GM19099 (cell line): ENCODE results near the gene ABHD14A.

ENCODE experiments used
- POLR2A ChIP-seq: IDR thresholded peaks from 3 replicates; pipeline ENCODE4 v1.6.1; 2011; ENCODE audit warnings: low read depth; ENCODE audit not compliant: insufficient read length; ENCODE audit errors: extremely low read depth

Gene ABHD14A

DNA sequence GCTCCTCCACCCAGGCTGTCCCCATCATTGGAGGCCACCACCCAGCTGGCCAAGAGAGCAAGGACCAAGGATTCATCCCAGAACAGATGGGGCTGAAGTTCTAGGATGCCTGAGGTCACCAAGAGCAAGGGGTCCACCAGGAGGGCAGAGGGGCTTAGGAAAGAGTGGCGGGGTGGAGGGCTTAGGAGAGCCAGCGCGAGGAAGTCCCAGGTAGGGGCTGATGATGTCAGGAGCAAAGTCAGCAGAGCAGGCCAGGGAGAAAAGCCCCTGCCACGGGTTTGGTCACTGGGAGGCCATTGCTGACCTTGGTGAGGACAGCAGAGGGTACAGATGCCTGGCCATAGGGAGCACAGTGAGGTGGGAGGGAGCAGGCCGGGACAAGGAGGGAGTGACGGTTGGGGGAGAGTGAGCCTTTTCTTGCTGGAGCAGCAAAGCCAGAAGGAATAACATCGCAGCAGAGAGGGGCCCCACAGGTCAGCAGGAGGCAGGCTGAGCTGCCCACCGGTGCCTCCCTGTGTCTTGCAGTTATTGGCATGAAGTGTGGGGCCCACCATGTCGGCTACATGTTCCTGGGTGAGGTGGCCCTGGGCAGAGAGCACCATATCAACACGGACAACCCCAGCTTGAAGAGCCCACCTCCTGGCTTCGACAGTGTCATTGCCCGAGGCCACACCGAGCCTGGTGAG, 27.5 kb upstream of the ABHD14A start:
- TF ChIP-seq POLR2A, result no peak

DNA sequence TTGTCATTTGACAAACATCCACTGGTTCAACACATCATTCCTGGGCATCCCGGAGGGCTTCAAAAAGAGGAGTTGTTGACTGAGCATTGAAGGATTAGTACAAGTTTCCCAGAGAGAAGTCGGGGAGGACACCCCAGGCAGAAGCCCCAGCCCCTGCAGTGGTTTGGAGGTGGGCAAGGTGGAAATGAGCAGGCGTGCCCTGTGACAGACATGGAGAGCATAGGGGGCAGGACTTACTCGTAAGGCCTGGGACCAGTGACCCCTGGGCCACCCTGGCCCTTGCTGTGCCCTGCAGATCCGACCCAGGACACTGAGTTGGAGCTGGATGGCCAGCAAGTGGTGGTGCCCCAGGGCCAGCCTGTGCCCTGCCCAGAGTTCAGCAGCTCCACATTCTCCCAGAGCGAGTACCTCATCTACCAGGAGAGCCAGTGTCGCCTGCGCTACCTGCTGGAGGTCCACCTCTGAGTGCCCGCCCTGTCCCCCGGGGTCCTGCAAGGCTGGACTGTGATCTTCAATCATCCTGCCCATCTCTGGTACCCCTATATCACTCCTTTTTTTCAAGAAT, 26.8 kb upstream of the ABHD14A start:
- no peak for TF ChIP-seq POLR2A

DNA sequence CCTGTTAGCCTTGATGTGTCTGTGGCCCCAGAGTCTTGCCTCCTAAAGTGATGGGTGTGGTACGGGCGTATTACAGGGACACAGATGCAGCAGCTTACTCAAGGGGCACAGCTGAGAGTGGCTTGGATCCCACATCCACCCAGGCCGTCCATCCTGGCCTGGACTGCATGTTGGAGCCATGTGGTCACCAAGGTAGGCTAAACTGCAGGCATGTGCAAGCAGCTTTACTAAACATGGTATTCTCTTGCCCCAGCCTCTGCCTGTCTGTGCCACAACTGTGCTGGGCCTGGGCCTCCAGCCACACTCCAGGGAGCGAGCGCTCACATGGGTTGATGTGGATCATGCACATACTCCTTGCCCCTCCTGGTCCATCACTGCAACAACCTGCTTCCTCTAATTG, 25.7 kb upstream of the ABHD14A start:
- no peak for TF ChIP-seq POLR2A

DNA sequence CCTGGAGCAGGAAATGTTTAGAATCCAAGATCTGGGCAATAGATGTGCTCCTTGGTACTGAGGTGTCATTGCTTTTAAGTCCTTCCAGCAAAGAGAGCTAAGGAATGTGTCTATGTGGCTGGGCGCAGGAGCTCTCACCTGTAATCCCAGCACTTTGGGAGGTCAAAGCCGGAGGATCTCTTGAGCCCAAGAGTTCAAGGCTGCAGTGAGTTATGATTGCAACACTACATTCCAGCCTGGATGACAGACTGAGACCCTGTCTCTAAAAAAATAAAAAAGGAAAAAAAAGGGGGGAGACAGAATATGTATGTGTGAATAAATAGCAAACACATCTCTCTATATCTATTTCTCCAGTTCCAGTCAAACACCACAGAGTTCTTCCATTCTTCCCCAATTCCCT, 24.0 kb upstream of the ABHD14A start:
- TF ChIP-seq POLR2A, result no peak

DNA sequence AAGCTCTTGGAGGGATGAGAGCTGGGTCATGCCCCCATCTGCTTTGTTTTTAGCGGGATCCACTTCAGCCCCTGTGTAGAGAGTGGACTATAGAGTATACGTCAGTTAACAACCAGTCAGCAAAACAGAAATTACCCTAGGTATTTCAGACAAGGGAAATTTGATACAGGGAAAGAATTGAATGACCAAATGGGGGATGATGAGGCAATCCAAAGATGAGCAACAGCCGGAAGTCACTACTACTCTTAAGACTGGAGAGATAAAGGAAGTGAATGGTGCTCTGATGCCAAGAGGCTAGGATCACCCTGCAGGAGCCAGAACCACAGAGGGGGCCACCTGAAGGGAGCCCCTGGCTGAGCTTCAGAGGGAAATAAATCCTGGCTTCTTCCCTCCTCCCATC, 21.4 kb upstream of the ABHD14A start:
- no peak for TF ChIP-seq POLR2A

DNA sequence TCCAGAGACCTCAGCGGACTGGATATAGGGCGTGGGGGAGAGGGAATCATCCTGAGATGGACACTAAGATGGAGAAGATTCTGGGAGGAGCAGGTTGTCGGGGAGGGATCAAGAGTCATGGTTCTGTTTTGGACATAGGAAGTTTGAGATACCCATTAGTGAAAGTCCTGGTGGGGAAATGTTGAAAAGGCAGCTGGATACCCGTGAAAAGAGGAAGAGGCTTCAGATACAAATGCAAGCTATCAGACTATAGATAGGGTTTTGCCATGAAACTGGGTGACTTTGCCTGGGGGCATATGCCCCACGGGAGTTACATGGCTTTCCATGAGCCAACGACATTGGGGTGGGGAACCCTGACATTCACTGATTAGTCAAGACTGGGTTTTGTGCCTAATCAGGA, 20.8 kb upstream of the ABHD14A start:
- no peak for TF ChIP-seq POLR2A

DNA sequence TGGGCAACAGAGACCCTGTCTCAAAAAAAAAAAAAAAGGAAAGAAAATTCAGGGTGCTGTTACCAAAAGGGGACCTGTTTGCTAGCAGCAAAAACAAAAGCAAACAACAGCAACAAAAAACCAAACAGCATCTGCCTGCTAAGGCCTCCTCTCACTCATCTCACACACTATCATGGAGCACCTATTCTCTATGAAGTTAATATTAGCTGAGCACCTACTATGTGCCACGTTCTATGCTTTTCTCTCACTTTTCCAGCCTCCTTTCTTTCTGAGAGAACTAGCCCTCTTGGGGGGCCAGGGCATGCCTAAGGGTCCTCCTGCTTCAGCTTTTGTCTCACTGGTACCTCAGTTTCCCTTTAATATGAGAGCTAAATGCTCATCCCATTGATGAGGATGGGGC, 20.2 kb upstream of the ABHD14A start:
- TF ChIP-seq POLR2A, result no peak

DNA sequence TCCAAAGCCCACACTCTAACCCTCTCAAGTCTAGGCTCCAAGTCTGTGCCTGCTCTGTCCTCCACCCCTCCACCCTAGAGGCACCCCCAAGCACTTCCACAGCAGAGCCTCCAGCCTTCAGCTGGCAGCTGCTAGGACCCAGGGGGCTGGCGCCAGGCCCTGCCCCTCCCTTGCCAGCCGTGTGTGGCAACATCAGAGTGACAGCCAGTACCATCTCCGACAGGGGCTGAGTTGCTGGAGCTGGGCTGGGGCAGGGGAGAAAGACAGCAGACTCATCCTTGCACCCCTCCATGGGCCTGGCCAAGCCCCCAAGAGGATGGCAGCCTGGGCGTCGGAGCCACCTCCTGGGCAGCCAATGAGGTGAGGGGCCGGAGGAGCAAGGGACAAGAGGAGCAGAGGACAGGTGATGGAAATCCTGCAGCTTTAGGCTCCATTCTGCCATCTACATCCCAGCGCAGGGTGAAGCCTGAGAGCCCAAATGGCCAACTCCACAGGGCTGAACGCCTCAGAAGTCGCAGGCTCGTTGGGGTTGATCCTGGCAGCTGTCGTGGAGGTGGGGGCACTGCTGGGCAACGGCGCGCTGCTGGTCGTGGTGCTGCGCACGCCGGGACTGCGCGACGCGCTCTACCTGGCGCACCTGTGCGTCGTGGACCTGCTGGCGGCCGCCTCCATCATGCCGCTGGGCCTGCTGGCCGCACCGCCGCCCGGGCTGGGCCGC, 19.5 kb upstream of the ABHD14A start, which contains the start of gene GPR62:
Gene GPR62, plus strand, starts transcription at position 207 of the 718 bp plus-strand sequence. Its CDS starts 272 bp downstream, at position 479.
- TF ChIP-seq POLR2A, result no peak

DNA sequence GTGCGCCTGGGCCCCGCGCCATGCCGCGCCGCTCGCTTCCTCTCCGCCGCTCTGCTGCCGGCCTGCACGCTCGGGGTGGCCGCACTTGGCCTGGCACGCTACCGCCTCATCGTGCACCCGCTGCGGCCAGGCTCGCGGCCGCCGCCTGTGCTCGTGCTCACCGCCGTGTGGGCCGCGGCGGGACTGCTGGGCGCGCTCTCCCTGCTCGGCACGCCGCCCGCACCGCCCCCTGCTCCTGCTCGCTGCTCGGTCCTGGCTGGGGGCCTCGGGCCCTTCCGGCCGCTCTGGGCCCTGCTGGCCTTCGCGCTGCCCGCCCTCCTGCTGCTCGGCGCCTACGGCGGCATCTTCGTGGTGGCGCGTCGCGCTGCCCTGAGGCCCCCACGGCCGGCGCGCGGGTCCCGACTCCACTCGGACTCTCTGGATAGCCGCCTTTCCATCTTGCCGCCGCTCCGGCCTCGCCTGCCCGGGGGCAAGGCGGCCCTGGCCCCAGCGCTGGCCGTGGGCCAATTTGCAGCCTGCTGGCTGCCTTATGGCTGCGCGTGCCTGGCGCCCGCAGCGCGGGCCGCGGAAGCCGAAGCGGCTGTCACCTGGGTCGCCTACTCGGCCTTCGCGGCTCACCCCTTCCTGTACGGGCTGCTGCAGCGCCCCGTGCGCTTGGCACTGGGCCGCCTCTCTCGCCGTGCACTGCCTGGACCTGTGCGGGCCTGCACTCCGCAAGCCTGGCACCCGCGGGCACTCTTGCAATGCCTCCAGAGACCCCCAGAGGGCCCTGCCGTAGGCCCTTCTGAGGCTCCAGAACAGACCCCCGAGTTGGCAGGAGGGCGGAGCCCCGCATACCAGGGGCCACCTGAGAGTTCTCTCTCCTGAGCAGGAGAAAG, 18.7 kb upstream of the ABHD14A start:
- no peak for TF ChIP-seq POLR2A

DNA sequence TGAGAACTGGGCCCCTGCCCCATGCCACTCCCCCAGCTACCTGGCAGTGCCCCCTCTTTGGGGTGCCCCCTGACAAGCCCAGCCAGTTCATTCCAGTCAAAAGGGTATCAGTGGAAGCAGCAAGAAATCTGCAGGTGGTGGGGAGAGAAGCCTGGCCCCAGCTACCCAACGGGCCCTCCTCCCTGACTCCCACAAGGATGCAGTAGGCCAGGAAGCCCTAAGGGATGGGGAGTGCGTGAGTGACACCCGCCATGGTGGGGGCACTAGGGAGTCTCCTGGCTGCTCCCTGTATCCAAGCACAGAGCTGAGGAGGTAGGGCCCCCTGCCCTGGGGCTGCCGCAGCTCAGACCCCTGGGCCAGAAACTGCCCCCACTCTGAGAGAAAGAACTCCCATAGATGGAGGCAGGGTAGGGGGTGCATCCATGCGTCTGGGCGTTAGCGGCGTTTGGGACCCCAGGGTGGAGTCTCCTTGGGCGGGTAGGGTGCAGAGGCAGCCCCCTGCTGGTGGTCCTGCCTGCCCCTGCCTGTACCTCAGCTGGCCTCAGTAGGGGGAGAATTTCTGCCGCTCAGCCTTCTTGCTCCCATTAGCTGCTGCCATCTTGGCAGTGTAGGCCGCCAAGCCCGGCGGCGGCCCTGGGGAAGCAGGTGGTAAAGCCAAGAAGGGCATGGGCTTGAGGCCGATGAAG, 17.2 kb upstream of the ABHD14A start:
- TF ChIP-seq POLR2A, result no peak

DNA sequence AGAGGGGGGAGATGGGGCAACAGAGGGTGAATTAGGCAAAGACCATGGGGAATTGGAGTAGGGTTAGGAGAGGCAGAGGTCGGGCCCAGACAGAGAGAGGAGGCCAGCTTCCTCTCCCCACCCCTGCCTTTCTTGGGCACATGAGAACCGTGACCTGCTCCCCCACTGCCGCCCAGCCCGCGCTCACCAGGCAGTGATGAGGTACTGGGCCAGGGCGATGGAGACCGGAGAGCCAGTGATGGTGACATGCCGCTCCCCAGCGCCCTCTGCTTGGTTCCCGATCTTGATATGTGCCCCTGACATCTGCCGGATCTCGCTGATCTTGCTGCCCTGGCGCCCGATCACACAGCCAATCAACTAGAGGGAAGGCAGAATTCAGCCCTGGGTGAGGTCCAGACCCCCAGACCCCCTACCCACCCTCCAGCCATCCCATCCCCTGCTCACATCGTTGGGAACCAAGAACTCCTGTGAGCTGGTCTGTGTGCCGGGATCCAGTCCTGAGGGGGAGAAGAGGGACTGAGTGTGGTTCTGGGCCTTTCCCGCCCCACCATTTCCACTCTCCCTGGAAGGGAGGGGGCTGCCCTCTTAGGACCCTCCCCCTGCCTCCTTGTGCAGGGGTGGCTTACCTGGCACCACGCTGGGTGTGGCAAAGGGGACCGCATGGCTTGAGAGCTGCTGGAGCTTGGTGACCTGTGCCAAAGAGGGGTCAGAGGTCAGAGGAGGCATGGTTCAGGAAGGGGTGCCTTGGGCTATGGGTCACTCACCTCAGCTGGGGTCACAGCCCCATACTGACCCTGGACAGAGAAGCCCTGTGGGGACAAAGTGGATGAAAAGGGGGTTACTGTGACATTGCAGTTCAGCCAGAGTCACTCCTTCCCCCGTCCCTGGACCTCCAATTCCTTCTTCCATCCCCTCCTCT, 16.0 kb upstream of the ABHD14A start:
- no peak for TF ChIP-seq POLR2A

DNA sequence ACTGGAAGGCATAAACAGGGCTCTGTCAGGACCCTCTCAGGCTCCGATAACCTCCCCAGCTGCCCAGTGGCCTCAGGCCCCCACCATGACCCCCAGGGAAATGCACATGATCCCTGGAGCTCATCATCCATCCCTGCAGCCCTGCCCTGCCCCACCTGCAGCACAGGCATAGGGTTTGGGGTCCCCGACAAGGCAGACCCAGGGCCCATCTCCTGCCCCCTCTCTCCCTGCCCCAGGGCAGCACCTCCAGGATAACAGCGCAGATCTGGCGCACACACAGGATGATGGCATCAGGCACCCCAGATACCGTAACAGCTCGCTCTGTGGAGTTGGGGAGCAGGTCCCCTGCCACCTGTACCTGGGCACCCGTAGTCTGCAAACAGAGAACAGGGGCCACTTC, 15.2 kb upstream of the ABHD14A start:
- no peak for TF ChIP-seq POLR2A

DNA sequence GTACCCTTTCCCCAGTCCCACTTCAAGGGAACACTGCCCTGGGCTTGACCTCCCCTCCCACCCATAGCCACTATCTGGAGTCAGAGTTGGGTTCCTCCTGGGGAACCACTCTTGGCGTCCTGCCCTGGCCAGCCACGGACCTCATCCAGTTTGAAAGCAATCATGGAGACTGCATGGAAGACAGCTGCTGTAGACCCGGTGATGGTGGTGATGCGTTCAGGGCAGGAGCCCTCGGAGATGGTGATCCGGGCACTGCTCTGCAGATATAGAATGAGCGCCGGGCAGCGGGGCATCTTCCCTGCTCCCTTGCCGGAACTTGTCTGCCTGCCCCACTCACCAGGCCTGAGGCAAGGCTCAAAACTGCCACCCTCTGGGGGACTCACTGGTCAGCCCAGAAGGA, 14.5 kb upstream of the ABHD14A start:
- no peak for TF ChIP-seq POLR2A

DNA sequence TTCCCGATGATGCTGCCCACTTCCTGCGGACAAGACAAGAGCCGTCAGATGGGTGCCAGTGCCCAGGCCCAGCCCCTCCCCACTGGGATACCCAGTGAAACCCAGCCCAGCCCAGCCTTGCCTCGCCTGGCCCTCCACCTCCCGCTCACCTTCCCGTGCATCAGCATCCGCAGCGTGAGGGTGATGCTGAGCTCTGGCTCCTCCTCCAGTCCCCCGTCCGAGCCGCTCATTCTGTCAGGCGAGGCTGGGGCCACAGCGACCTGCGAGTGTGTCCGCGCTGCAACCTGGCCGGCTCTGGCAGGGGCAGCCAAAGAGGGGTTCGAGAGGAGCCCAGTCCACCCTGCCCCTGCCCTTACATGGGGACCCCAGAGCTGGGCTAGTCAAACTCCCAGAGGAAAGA, 13.9 kb upstream of the ABHD14A start:
- no peak for TF ChIP-seq POLR2A
